K562 (cell line): ENCODE results near the gene OMP.

Source experiments
- CTCF ChIP-seq, 3 experiments: IDR thresholded peaks in 2 of 3; conservative IDR thresholded peaks in 1 of 3; 2 replicates each; pipeline ENCODE4 v1.5.1; 2011 to 2012; ENCODE audit warnings: low read length in 3 of 3, mild to moderate bottlenecking in 3 of 3, control low read depth in 2 of 3, improper control_type of control experiment in 1 of 3, inconsistent platforms in 1 of 3, low read depth in 1 of 3, mixed read lengths in 1 of 3, moderate library complexity in 1 of 3; ENCODE audit not compliant: insufficient read depth in 2 of 3
- EP300 ChIP-seq: IDR thresholded peaks from 2 replicates; pipeline ENCODE4 v1.6.1; 2012; ENCODE audit warnings: low read length, improper control_type of control experiment
- EZH2 ChIP-seq: IDR thresholded peaks from 2 replicates; pipeline ENCODE4 v1.6.1; 2012; ENCODE audit warnings: low read depth, mild to moderate bottlenecking, inconsistent platforms, low read length, borderline replicate concordance
- JUNB ChIP-seq: fragments of 450-650 bp; formaldehyde crosslinking; conservative IDR thresholded peaks from 2 replicates; pipeline ENCODE4 v1.4.0; 2020; ENCODE audit warnings: mild to moderate bottlenecking
- MYBL2 ChIP-seq, 2 experiments: fragments of 450-650 bp in 1 of 2; sonication (generic) in 1 of 2; formaldehyde crosslinking in 1 of 2; IDR thresholded peaks; 2 replicates each; pipeline versions ENCODE4 v1.6.1 to v1.8.1; 2017 to 2022; ENCODE audit warnings: borderline replicate concordance in 1 of 2, inconsistent platforms in 1 of 2, low read depth in 1 of 2, mild to moderate bottlenecking in 1 of 2, missing genetic modification reagents in 1 of 2, moderate library complexity in 1 of 2
- POLR2AphosphoS5 ChIP-seq: IDR thresholded peaks from 2 replicates; pipeline ENCODE4 v1.6.1; 2011; ENCODE audit warnings: mild to moderate bottlenecking, low read depth, low read length, moderate library complexity; ENCODE audit not compliant: control insufficient read depth, insufficient read depth
- SMAD1 ChIP-seq: fragments of 150-350 bp; IDR thresholded peaks from 2 replicates; pipeline ENCODE4 v1.6.1; 2014; ENCODE audit warnings: low read length, low read depth; ENCODE audit not compliant: partially characterized antibody
- ZNF644 ChIP-seq: fragments of 200-800 bp; sonication (Bioruptor generic); IDR thresholded peaks from 2 replicates; pipeline ENCODE4 v1.6.1; 2016; ENCODE audit warnings: low read depth, missing genetic modification characterization, missing compliant biosample characterization
- TF ChIP-seq, protein P1 (sequence below): sonication (generic); formaldehyde crosslinking; IDR thresholded peaks from 2 replicates; pipeline ENCODE4 v1.9.0; 2022; ENCODE audit warnings: mild to moderate bottlenecking, missing genetic modification reagents

- no peak for TF ChIP-seq MYBL2 (IDR thresholded peaks at IDR 0.05; ENCODE audit: low read depth)
- TF ChIP-seq MYBL2 (CRISPR knock-in tag; IDR thresholded peaks at IDR 0.05; ENCODE audit: borderline replicate concordance) = no peak
- no peak for TF ChIP-seq CTCF (IDR thresholded peaks at IDR 0.05 in 2 of 3, conservative IDR thresholded peaks at IDR 0.05 in 1 of 3; ENCODE audit: insufficient read depth in 2 of 3, low read depth in 1 of 3, low read length in 3 of 3)
- no peak for TF ChIP-seq JUNB (CRISPR knock-in tag)
- no peak for TF ChIP-seq ZNF644
- no peak for TF ChIP-seq EP300
- TF ChIP-seq, protein P1, sequence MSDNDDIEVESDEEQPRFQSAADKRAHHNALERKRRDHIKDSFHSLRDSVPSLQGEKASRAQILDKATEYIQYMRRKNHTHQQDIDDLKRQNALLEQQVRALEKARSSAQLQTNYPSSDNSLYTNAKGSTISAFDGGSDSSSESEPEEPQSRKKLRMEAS (CRISPR knock-in tag) = no peak
- no peak for TF ChIP-seq POLR2AphosphoS5
- TF ChIP-seq EZH2 = no peak
- TF ChIP-seq SMAD1 = no peak
These were observed 21.0 kb downstream of the OMP start for GRCh38 chr11:77123591-77123990.
